CD14-positive monocyte (primary cell): Measurements from ENCODE around the gene WNT7A. TPM values are rescaled to one million over a fixed set of nuclear protein-coding genes. Genes with fewer than 3 reads are reported as not detected.

ENCODE experiments used
- DNase-seq, 3 donors: peaks; one replicate each; pipeline ENCODE4 v3.0.0-alpha.2; 2011 to 2022
- H2AFZ ChIP-seq: 2 replicates; pipeline ENCODE4 v1.6.0; 2012; ENCODE audit warnings: mild to moderate bottlenecking, low read depth, low read length, inconsistent platforms; ENCODE audit not compliant: insufficient read depth, poor library complexity, severe bottlenecking
- H3K27ac ChIP-seq, 2 donors: 1 replicate in 1 of 2; 2 replicates in 1 of 2; pipeline ENCODE4 v1.5.1; 2012 to 2013; ENCODE audit warnings: low read length in 2 of 2, control low read depth in 1 of 2, inconsistent platforms in 1 of 2, low read depth in 1 of 2, mild to moderate bottlenecking in 1 of 2
- H3K27me3 ChIP-seq, 2 donors: one replicate each; pipeline versions ENCODE4 v1.6.0 to v1.6.1; 2011 to 2013; ENCODE audit warnings: low read length in 2 of 2; ENCODE audit not compliant: control insufficient read depth in 2 of 2, insufficient read depth in 2 of 2
- H3K36me3 ChIP-seq, 2 donors: replicated peaks in 1 of 2; 1 replicate in 1 of 2; 2 replicates in 1 of 2; pipeline versions ENCODE4 v1.5.1 to v1.6.1; 2012 to 2013; ENCODE audit warnings: low read length in 2 of 2, control low read depth in 1 of 2, inconsistent platforms in 1 of 2, mild to moderate bottlenecking in 1 of 2; ENCODE audit not compliant: insufficient read depth in 2 of 2, control insufficient read depth in 1 of 2
- H3K4me1 ChIP-seq, 2 donors: 1 replicate in 1 of 2; 2 replicates in 1 of 2; pipeline versions ENCODE4 v1.5.1 to v1.6.1; 2012 to 2013; ENCODE audit warnings: low read length in 2 of 2, control low read depth in 1 of 2, inconsistent platforms in 1 of 2, mild to moderate bottlenecking in 1 of 2, moderate library complexity in 1 of 2; ENCODE audit not compliant: insufficient read depth in 2 of 2, control insufficient read depth in 1 of 2
- H3K4me2 ChIP-seq: replicated peaks from 2 replicates; pipeline ENCODE3; 2012; ENCODE audit warnings: low read length, moderate library complexity, mild to moderate bottlenecking; ENCODE audit not compliant: poor library complexity, severe bottlenecking; ENCODE audit errors: extremely low read depth
- H3K4me3 ChIP-seq, 3 experiments: fragments of 200-600 bp in 1 of 3; sonication (generic) in 1 of 3; replicated peaks in 1 of 3; 1 replicate in 2 of 3; 2 replicates in 1 of 3; pipeline ENCODE4 v1.5.1; 2011 to 2013; ENCODE audit warnings: low read length in 3 of 3, mild to moderate bottlenecking in 3 of 3, control low read depth in 2 of 3, low read depth in 2 of 3, inconsistent platforms in 1 of 3, moderate library complexity in 1 of 3
- H3K79me2 ChIP-seq: 2 replicates; pipeline ENCODE4 v1.6.0; 2012; ENCODE audit warnings: mild to moderate bottlenecking, control low read depth, inconsistent platforms, low read length, moderate library complexity; ENCODE audit not compliant: insufficient read depth
- H3K9ac ChIP-seq: 2 replicates; pipeline ENCODE4 v1.6.0; 2017; ENCODE audit warnings: low read length, mild to moderate bottlenecking; ENCODE audit not compliant: insufficient read depth, poor library complexity, severe bottlenecking
- H3K9me3 ChIP-seq, 2 donors: replicated peaks in 1 of 2; 1 replicate in 1 of 2; 2 replicates in 1 of 2; pipeline versions ENCODE4 v1.5.1 to v1.6.1; 2012 to 2013; ENCODE audit warnings: low read length in 2 of 2, control low read depth in 1 of 2; ENCODE audit not compliant: control insufficient read depth in 1 of 2, insufficient read depth in 1 of 2
- H4K20me1 ChIP-seq: 2 replicates; pipeline ENCODE4 v1.6.0; 2012; ENCODE audit warnings: mild to moderate bottlenecking, low read length, control low read depth, moderate library complexity; ENCODE audit not compliant: insufficient read depth
- H3K27ac Mint-ChIP-seq, 7 donors: one replicate each; pipeline ENCODE4 v1.8.0; 2020; ENCODE audit warnings: mild to moderate bottlenecking in 7 of 7, mixed read lengths in 7 of 7, moderate library complexity in 6 of 7, inconsistent platforms in 2 of 7
- H3K27me3 Mint-ChIP-seq, 3 donors: one replicate each; pipeline ENCODE4 v1.8.0; 2021 to 2022; ENCODE audit warnings: low read depth in 3 of 3, mild to moderate bottlenecking in 3 of 3, mixed read lengths in 3 of 3, moderate library complexity in 3 of 3, inconsistent platforms in 1 of 3
- H3K36me3 Mint-ChIP-seq, 2 donors: one replicate each; pipeline ENCODE4 v1.8.0; 2020; ENCODE audit warnings: mixed read lengths in 2 of 2, inconsistent platforms in 1 of 2, mild to moderate bottlenecking in 1 of 2
- H3K4me1 Mint-ChIP-seq: one replicate; pipeline ENCODE4 v1.8.0; 2020; ENCODE audit warnings: mild to moderate bottlenecking, mixed read lengths
- H3K4me3 Mint-ChIP-seq, 2 donors: one replicate each; pipeline ENCODE4 v1.8.0; 2020; ENCODE audit warnings: mild to moderate bottlenecking in 2 of 2, mixed read lengths in 2 of 2, moderate library complexity in 1 of 2
- H3K9me3 Mint-ChIP-seq, 7 donors: one replicate each; pipeline ENCODE4 v1.8.0; 2020 to 2022; ENCODE audit warnings: mixed read lengths in 7 of 7, mild to moderate bottlenecking in 6 of 7, moderate library complexity in 6 of 7, inconsistent platforms in 2 of 7
- CTCF ChIP-seq: fragments of 200-600 bp; IDR thresholded peaks from one replicate; pipeline ENCODE4 v1.8.0; 2022; ENCODE audit warnings: antibody characterized with exemption, mild to moderate bottlenecking
- WGBS: methylation state at CpG from one replicate; pipeline ENCODE4 v1.1.5; 2013; ENCODE audit warnings: missing lambda C conversion rate; ENCODE audit not compliant: insufficient coverage; 5-methylcytosine and 5-hydroxymethylcytosine counted together
- intact Hi-C, 2 donors: fragments of 100-400 bp; cut with micrococcal nuclease; formaldehyde crosslinking; loops; one replicate each; pipeline versions ENCODE4 v1.15.0 to v1.15.1; 2023
- polyA plus RNA-seq, 3 donors: library from polyadenylated mRNA; depleted of rRNA in 1 of 3; unstranded in 2 of 3; stranded (reverse) in 1 of 3; fragments of 300-500 nt in 2 of 3; fragments of >200 nt in 1 of 3; fragmentation: Illumina TruSeq in 2 of 3; gene quantifications; 1 replicate in 2 of 3; 2 replicates in 1 of 3; pipeline ENCODE4 v1.2.3, GENCODE V29; 2012 to 2021

Gene WNT7A
- polyA plus RNA-seq, 3 donors: not detected

DNA sequence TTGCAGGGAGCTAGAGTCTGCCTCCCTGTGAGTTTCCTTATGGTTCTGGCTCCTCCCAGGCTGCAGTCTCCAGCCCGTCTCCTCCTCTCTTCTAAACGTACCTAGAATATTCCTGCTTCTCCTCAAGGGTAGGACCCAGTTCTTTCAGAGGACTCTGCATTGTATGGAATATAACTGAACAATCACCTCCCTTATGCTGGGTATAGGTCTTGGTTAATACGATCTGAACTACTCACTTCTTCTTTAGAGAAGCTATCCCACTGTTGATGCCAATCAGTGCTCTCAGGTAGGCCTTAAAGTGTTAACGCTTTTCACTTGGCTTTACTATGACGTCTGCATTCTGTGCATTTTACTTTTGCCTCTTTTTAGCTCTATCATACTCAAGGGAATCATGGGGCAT, 98.5 kb downstream of the WNT7A start:
- H3K4me3 Mint-ChIP-seq: no peak overlapping the region
- no peak for DNase-seq
- no peaks in the 10 kb centered on the region for H3K9me3 ChIP-seq
- H3K4me3 ChIP-seq: no peak overlapping the region
- H3K27ac Mint-ChIP-seq: no peak overlapping the region
- H2AFZ ChIP-seq: no peak overlapping the region
- H3K27me3 ChIP-seq: peaks cover 0 to 4% of the 10 kb centered on the region in 2 donors
- peaks cover 13 to 21% (median 14%) of the 10 kb centered on the region in 3 donors for H3K27me3 Mint-ChIP-seq
- intact Hi-C loops: no loop called here
- no peak overlapping the region for H3K9ac ChIP-seq
- no peaks in the 10 kb centered on the region for H3K9me3 Mint-ChIP-seq
- no peak overlapping the region for H3K27ac ChIP-seq
- WGBS: 97% methylated on average over 3 of the region's 5 CpGs
- no peaks in the 10 kb centered on the region for H3K79me2 ChIP-seq
- no peaks in the 10 kb centered on the region for H3K36me3 ChIP-seq
- H3K4me2 ChIP-seq: no peak overlapping the region
- no peaks in the 10 kb centered on the region for H3K36me3 Mint-ChIP-seq
- no peak for TF ChIP-seq CTCF
- no peaks in the 10 kb centered on the region for H3K4me1 ChIP-seq
- peaks cover 3% of the 10 kb centered on the region for H3K4me1 Mint-ChIP-seq
- H4K20me1 ChIP-seq: no peaks in the 10 kb centered on the region

DNA sequence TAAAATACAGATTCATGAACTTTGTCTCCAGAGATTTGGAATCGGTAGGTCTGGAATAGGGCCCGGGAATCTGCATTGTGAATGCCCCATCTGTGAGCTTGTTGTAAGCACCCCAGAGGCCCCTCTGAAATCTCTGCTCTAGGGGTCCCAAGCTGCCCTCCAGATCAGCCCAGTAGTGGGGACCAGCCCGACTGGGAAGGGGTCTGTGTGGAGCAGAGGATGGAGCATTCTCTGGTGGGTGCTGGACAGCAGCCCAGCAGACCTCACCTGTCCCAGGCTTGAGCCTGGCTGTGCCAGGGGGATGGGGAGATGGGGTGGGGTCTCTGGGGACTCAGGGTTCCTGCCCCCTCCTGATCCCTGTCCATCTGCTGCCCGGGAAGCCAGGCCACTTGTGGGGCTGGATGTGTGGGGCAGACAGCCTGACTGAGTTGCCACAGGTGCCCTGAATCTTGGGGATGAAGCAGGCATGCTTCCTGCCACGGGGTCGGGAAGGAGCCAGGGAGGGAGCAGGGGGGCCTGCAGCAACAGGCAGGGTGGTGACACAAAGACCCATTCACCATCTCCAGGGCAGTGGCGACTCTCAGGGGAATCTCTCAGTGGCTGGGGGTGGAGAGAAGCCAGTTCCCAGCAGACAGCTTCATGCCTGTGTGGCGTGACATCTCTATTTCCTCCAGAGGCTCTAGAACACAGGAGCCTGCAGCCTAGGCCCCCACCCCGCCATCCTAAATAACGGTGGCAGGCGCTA, 99.3 kb downstream of the WNT7A start:
- no peak overlapping the region for H3K4me2 ChIP-seq
- H3K9me3 Mint-ChIP-seq: peaks cover 0 to 1% (median 0%) of the 10 kb centered on the region in 7 donors
- DNase-seq: no peak
- peaks cover 0 to 4% of the 10 kb centered on the region in 2 donors for H3K27me3 ChIP-seq
- H3K4me3 ChIP-seq: no peak overlapping the region
- H3K27ac Mint-ChIP-seq: no peak overlapping the region
- H3K9me3 ChIP-seq: no peaks in the 10 kb centered on the region
- TF ChIP-seq CTCF: no peak
- no peak overlapping the region for H3K4me3 Mint-ChIP-seq
- no peaks in the 10 kb centered on the region for H3K36me3 Mint-ChIP-seq
- H3K4me1 ChIP-seq: no peaks in the 10 kb centered on the region
- no peak overlapping the region for H3K27ac ChIP-seq
- 83% methylated on average over 4 of the region's 11 CpGs for WGBS
- peaks cover 13 to 21% (median 14%) of the 10 kb centered on the region in 3 donors for H3K27me3 Mint-ChIP-seq
- H2AFZ ChIP-seq: no peak overlapping the region
- no peaks in the 10 kb centered on the region for H4K20me1 ChIP-seq
- intact Hi-C loops: no loop called here
- H3K36me3 ChIP-seq: no peaks in the 10 kb centered on the region
- H3K9ac ChIP-seq: no peak overlapping the region
- no peaks in the 10 kb centered on the region for H3K79me2 ChIP-seq
- peaks cover 3% of the 10 kb centered on the region for H3K4me1 Mint-ChIP-seq
